HG03575 (cell line): ENCODE data around the gene TIGD1.
"Not testable (repeated sequence)": the region's sequence is repeated elsewhere in the genome, so short reads cannot be mapped to it uniquely, and the experiment has no call there.

Experiments used
- ATAC-seq: cut with Tn5 transposase; IDR thresholded peaks from one replicate; pipeline ENCODE4 v1.9.1; 2021; ENCODE audit not compliant: unreplicated experiment, insufficient number of reproducible peaks, low FRiP score; ENCODE audit errors: extremely low read depth

Gene TIGD1

DNA sequence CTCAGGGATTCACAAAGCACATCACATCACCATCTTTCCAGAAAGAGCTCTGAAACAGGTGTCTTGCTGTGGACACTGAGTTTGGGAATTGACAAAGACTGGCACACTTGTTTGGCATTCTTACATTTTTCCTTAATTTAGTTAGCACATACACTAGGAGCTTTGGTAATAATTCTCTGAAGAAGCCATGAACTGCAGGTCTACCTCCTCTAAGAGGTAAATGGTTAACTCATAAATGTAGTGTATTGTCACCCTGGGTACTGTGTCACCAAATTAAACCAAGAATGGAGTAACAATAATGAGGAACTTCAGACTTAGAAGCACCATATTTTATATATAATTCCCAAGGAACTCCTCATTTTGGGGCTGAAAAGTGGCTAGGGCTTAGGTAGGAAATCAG lies 22.7 kb upstream of the TIGD1 start:
- ATAC-seq = no peak

DNA sequence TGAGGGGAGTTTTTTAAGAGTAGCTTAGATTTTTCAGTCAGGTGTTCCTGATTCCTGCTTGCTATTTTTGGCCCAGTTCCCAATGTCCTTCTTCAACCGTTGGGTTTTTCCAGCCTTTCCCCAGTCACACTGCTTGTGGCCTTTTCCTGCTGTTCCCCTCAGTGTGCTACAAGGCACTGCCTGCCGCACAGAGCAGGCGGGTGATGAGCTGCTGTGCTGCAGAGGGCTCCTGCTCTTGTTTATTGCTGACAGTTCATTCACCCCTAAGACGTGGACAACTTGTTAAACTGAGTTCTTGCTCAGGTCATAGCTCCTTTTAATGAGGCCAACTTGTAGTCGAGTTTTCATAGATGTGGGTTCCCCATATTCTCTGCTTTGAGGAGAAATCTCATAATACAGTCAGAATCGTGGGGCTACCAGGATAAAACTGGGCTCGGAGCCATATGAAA lies 20.7 kb upstream of the TIGD1 start:
- no peak for ATAC-seq

DNA sequence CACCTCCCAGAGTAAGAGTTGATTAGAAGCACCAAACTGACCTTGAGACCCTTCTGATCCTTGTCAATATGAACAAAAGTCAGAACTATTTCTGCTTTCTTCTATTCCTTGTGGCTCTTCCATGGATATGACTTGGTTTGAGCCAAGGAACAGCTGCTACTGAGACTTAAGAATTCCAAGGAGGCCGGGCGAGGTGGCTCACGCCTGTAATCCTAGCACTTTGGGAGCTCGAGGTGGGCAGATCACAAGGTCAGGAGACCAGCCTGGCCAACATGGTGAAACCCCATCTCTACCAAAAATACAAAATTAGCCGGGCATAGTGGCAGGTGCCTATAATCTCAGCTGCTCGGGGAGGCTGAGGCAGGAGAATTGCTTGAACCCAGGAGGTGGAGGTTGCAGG lies 20.1 kb upstream of the TIGD1 start:
- ATAC-seq = not testable (repeated sequence)

GRCh38 chr2:232569541-232569940 lies 19.2 kb upstream of the TIGD1 start:
- ATAC-seq = no peak

- no peak for ATAC-seq
Measured at GRCh38 chr2:232568161-232568560, 17.8 kb upstream of the TIGD1 start.

GRCh38 chr2:232567721-232568120 lies 17.4 kb upstream of the TIGD1 start:
- no peak for ATAC-seq

DNA sequence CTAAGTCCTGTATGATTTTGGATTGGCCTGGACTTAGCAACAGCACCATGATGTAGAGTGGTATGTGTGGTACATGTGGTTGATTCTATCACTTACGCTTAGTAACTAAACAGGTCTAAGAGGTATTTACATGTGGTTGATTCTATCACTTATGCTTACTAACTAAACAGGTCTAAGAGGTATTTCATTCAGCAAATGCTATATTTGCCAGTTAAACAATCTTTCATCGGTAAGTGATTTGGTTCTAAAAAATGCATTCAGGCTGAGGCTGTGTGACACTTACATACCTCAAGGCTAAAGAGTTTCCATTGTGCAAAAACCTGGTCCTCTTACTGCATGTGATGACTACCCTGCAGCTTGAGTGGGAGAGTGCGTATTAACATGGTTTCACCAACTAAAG lies 13.2 kb upstream of the TIGD1 start:
- no peak for ATAC-seq

- ATAC-seq = no peak
Measured at GRCh38 chr2:232562515-232563151, 12.3 kb upstream of the TIGD1 start.

DNA sequence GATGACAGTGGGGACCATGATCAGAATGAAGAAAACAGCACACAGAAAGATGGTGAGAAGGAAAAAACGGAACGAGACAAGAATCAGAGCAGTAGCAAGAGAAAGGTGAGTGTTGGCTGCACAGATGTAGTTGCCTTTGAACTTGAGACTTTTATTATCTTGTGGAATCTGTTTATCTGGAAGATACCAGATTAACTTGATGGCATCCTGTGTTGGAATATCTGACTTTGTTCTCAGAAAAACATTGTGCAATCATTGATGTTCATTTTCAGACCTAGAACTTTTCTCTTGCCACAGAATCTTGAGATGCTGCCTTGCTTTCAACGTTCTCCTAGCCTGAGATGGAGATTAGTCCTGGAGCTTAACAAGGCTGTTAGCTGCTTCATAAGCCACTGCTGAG lies 6.1 kb upstream of the TIGD1 start:
- ATAC-seq = no peak

DNA sequence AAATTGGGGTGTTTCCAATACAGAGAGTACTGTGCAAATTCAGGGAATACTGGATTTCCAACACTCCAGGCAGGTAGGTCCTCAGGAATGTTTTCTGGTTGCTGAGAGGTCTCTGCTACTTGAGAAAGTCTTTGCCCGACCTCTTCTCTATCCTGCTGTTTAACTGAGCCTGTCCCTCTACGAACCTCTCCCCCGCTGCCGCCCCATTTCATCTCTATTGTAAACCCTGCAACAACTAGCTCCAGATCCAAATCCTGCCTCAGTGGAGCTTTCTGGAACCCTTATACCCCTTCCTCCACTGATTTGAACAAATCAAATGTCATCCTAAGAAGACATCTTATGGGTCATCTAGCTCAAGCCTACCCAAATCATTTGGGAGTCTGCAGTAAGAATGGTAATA lies 1.4 kb upstream of the TIGD1 start:
- ATAC-seq = no peak

DNA sequence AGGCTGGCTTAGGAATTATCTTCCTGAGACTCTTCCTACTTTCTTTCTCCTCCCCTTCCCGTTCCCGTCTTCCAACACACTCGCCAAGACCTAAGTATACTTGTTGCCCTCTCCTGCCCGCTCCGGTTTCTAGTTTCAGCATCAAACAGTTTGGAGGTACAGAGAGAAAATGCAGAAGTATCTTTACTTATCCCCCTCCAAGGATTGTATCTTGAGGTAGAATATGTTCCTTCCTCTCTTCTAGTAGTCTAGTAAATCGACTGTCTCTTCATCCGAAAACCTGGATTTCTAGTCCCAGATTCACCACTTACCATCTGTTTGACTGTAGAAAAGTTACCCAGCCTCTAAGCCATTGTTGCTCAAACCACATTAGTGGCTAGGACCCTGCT lies 887 bp upstream of the TIGD1 start:
- no peak for ATAC-seq

DNA sequence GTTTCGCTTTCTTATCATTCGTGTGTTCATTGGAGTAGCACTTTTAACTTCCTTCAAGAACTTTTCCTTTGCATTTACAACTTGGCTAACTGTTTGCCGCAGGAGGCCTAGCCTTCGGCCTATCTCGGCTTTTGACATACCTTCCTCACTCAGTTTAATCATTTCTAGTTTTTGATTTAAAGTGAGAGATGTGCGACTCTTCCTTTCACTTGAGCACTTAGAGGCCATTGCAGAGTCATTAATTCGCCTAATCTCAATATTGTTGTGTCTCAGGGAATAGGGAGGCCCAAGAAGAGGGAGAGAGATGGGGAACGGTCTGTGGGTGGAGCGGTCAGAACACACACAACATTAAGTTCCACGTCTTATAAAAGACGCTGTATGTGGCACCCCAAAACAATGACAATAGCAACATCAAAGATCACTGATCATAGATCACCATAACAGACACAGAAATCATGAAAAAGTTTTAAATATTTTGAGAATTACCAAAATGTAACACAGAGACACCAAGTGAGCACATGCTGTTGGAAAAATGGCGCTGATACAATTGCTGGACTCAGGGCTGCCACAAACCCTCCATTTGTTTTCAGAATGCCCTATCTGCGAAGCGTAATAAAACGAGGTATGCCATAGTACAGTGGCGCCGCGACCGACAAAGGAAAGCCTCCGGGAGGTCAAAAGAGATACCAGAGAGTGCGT lies 553 bp downstream of the TIGD1 start:
- no peak for ATAC-seq

GRCh38 chr2:232547991-232548390 lies 2.4 kb downstream of the TIGD1 start:
- ATAC-seq = no peak

- no peak for ATAC-seq
Measured at GRCh38 chr2:232545511-232546375, 4.6 kb downstream of the TIGD1 start.

DNA sequence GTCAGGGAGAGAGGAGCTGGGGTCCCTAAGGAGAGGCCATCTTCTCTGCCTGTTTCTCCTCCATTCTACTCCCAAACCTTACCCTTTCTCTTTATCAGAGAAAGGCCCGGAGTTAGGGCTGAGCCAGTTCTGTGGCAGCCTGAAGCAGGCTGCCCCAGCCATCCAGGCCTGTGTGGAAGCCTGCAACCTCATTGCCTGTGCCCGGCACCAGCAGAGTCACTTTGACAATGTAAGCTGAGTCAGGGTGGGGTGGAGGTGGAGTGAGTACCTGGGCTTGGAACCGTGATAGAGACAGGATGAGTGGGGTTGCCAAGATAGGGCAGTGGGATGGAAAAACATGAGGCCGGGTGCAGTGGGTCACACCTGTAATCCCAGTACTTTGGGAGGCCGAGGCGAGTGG lies 5.7 kb downstream of the TIGD1 start:
- no peak for ATAC-seq

DNA sequence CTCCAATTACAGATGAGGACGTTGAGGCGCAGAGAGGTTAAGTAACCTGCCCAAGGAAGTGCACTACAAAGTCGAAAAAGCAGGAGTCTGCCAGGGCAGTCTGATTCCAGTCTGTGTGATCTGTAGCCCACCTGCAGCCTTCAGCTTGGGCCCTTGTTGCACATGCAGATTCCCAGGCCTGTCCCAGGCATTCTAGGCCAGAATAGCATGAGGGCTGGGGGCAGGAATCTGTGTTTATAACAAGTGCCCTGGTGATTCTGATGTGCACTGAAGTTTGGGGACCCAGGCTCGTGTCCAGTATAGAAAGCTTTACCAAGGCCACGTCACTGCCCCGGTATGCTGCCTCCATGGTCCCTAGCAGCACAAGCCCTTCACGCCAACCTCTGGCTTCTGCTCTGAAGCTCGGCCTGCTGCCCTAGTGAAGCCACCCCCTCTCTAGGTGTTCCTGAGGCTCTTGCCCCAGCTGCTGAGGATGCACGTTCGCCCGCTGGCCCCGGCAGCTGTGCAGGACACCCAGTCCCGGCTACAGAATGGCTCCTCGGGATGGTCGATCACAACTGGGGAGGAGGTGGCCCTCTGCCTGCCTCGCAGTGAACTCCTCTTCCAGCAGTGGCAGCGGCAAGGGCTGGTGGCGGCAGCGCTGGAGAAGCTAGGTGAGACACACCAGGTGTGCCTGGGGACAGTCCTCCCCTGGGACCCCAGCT lies 6.3 kb downstream of the TIGD1 start:
- ATAC-seq = no peak

- no peak for ATAC-seq
Measured at GRCh38 chr2:232543491-232543890, 6.9 kb downstream of the TIGD1 start.

GRCh38 chr2:232542715-232543467 lies 7.5 kb downstream of the TIGD1 start:
- no peak for ATAC-seq
